Activated CD4-positive, alpha-beta memory T cell treated with anti-CD3 and anti-CD28 coated beads, Interleukin-2, amount 10 ng/mL, durations not matched to agents 7 days and 5 days (primary cell): Measurements from ENCODE around the gene JMJD8. TPM values are rescaled to one million over a fixed set of nuclear protein-coding genes. Genes with fewer than 3 reads are reported as not detected.
A peak's percentile ranks its signal among the peaks of the same experiment; 100 is the strongest.

Experiments
- CTCF ChIA-PET: fragments of 350-600 bp; sonication (Branson Sonifier 250); formaldehyde crosslinking; loops from one replicate; lab custom pipeline; 2021; ENCODE audit warnings: antibody characterized with exemption, inconsistent platforms; lab: Charles Lee
- POLR2A ChIA-PET: fragments of 350-600 bp; sonication (Branson Sonifier 250); formaldehyde crosslinking; loops from one replicate; lab custom pipeline; 2021; ENCODE audit warnings: antibody characterized with exemption; lab: Charles Lee
- DNase-seq: peaks from one replicate; pipeline ENCODE4 v3.0.0-alpha.2; 2020
- H3K27ac Mint-ChIP-seq: one replicate; pipeline ENCODE4 v1.8.0; 2021; ENCODE audit warnings: mild to moderate bottlenecking, mixed read lengths
- H3K27me3 Mint-ChIP-seq: one replicate; pipeline ENCODE4 v1.8.0; 2021; ENCODE audit warnings: mixed read lengths
- H3K36me3 Mint-ChIP-seq: one replicate; pipeline ENCODE4 v1.8.0; 2021; ENCODE audit warnings: low read depth, mixed read lengths
- H3K4me1 Mint-ChIP-seq: one replicate; pipeline ENCODE4 v1.8.0; 2021; ENCODE audit warnings: mixed read lengths
- H3K4me3 Mint-ChIP-seq: one replicate; pipeline ENCODE4 v1.8.0; 2021; ENCODE audit warnings: mild to moderate bottlenecking, mixed read lengths
- H3K9me3 Mint-ChIP-seq: one replicate; pipeline ENCODE4 v1.8.0; 2021; ENCODE audit warnings: mixed read lengths
- total RNA-seq, 2 experiments: library from RNA; stranded (reverse); gene quantifications; one replicate each; pipeline ENCODE4 v1.2.3, GENCODE V29; 2021

Gene JMJD8
- total RNA-seq, 2 experiments from 2014 or later: 27.1 to 27.2 TPM

- Mint-ChIP-seq H3K9me3 (no peaks in the 10 kb centered on the region), H3K4me3 (peak overlapping the region; percentile 55), H3K27me3 (no peaks in the 10 kb centered on the region), H3K27ac (no peak overlapping the region), H3K36me3 (peaks cover 6% of the 10 kb centered on the region), H3K4me1 (peaks cover 12% of the 10 kb centered on the region)
- no peak for DNase-seq
- ChIA-PET CTCF (no interaction called here), POLR2A (no interaction called here)
Observed at GRCh38 chr16:634051-634670, 50.0 kb downstream of the JMJD8 start.

GRCh38 chr16:633336-634050, 50.6 kb downstream of the JMJD8 start:
- Mint-ChIP-seq H3K4me3 (no peak overlapping the region), H3K27ac (no peak overlapping the region), H3K9me3 (no peaks in the 10 kb centered on the region), H3K36me3 (peaks cover 6% of the 10 kb centered on the region), H3K4me1 (peaks cover 12% of the 10 kb centered on the region), H3K27me3 (no peaks in the 10 kb centered on the region)
- POLR2A ChIA-PET: no interaction called here
- CTCF ChIA-PET: no interaction called here
- DNase-seq: peak; percentile 14

- no peak for DNase-seq
- H3K27ac Mint-ChIP-seq: no peak overlapping the region
- H3K27me3 Mint-ChIP-seq: no peaks in the 10 kb centered on the region
- POLR2A ChIA-PET: no interaction called here
- CTCF ChIA-PET: no interaction called here
- H3K4me1 Mint-ChIP-seq: peaks cover 12% of the 10 kb centered on the region
- H3K36me3 Mint-ChIP-seq: peaks cover 6% of the 10 kb centered on the region
- no peaks in the 10 kb centered on the region for H3K9me3 Mint-ChIP-seq
- H3K4me3 Mint-ChIP-seq: no peak overlapping the region
Observed at GRCh38 chr16:632486-633335, 51.4 kb downstream of the JMJD8 start.

GRCh38 chr16:631808-632358, 52.3 kb downstream of the JMJD8 start:
- peaks cover 6% of the 10 kb centered on the region for H3K36me3 Mint-ChIP-seq
- ChIA-PET POLR2A (no interaction called here), CTCF (no interaction called here)
- no peak overlapping the region for H3K4me3 Mint-ChIP-seq
- H3K27ac Mint-ChIP-seq: no peak overlapping the region
- no peaks in the 10 kb centered on the region for H3K9me3 Mint-ChIP-seq
- H3K4me1 Mint-ChIP-seq: peaks cover 12% of the 10 kb centered on the region
- DNase-seq: no peak
- H3K27me3 Mint-ChIP-seq: no peaks in the 10 kb centered on the region

Other genes starting within 250 kb of the JMJD8 start
- gene CAPN15, start 156.6 kb downstream of the JMJD8 start, total RNA-seq: 10 to 100 TPM; 91.7 to 93.4 TPM
- gene PRR35, start 123.9 kb downstream of the JMJD8 start, total RNA-seq: not detected
- 1 to 10 TPM; 2.3 to 2.6 TPM for gene NHLRC4, start 117.3 kb downstream of the JMJD8 start, total RNA-seq
- gene PIGQ, start 114.4 kb downstream of the JMJD8 start, total RNA-seq: 10 to 100 TPM; 33.7 to 35.1 TPM
- gene RAB40C, start 94.3 kb downstream of the JMJD8 start, total RNA-seq: 10 to 100 TPM; 12.2 to 14.2 TPM
- gene WFIKKN1, start 53.3 kb downstream of the JMJD8 start, total RNA-seq: under 1 TPM; 0.10 to 0.13 TPM
- 10 to 100 TPM; 66.6 to 67.5 TPM for gene METTL26, start 48.0 kb downstream of the JMJD8 start, total RNA-seq
- gene MCRIP2, start 42.5 kb downstream of the JMJD8 start, total RNA-seq: 10 to 100 TPM; 20.3 to 22.8 TPM
- gene WDR90, start 35.0 kb downstream of the JMJD8 start, total RNA-seq: 10 to 100 TPM; 58.0 to 58.4 TPM
- gene RHOT2, start 16.2 kb downstream of the JMJD8 start, total RNA-seq: 100 to 1,000 TPM; 140 to 141 TPM
- gene RHBDL1, start 8.7 kb downstream of the JMJD8 start, total RNA-seq: 1 to 10 TPM; 1.5 TPM
- gene STUB1, start 3.9 kb downstream of the JMJD8 start, total RNA-seq: 10 to 100 TPM; 63.9 to 78.3 TPM
- 10 to 100 TPM; 18.1 to 18.7 TPM for gene WDR24, start 6.1 kb upstream of the JMJD8 start, total RNA-seq
- gene FBXL16, start 21.5 kb upstream of the JMJD8 start, total RNA-seq: 10 to 100 TPM; 30.9 to 34.6 TPM
- gene METRN, start 30.8 kb upstream of the JMJD8 start, total RNA-seq: 1 to 10 TPM; 4.4 to 6.2 TPM
- gene ANTKMT, start 36.8 kb upstream of the JMJD8 start, total RNA-seq: 1 to 10 TPM; 8.4 to 9.3 TPM
- gene CCDC78, start 42.1 kb upstream of the JMJD8 start, total RNA-seq: 1 to 10 TPM; 1.9 to 2.3 TPM
- 1 to 10 TPM; 8.9 to 9.1 TPM for gene HAGHL, start 42.8 kb upstream of the JMJD8 start, total RNA-seq
- gene CIAO3, start 56.7 kb upstream of the JMJD8 start, total RNA-seq: 10 to 100 TPM; 34.0 to 34.8 TPM
- not detected for gene MSLN, start 76.4 kb upstream of the JMJD8 start, total RNA-seq
- 10 to 100 TPM; 22.2 to 22.3 TPM for gene RPUSD1, start 104.0 kb upstream of the JMJD8 start, total RNA-seq
- gene CHTF18, start 104.3 kb upstream of the JMJD8 start, total RNA-seq: 10 to 100 TPM; 77.6 to 80.0 TPM
- not detected for gene GNG13, start 116.4 kb upstream of the JMJD8 start, total RNA-seq